ENCODE results near the gene LENG9. TPM values are rescaled to one million over a fixed set of nuclear protein-coding genes. Genes with fewer than 3 reads are reported as not detected.
A peak's percentile ranks its signal among the peaks of the same experiment; 100 is the strongest.
"Not testable (repeated sequence)": the region's sequence is repeated elsewhere in the genome, so short reads cannot be mapped to it uniquely, and the experiment has no call there.

LENG9 gene
- total and polyA plus RNA-seq, 3 donors from 2014 or later, result 1.9 to 5.8 (median 5.6) TPM

- WGBS, 2 donors, result 0 to 1% methylated on average over 67 to 88 of the region's 96 CpGs
Measured at GRCh38 chr19:54448774-54449700, 14.5 kb downstream of the LENG9 start, which contains the start of gene LENG8. LENG8 (plus strand) TSS chr19:54449199; CDS start chr19:54451345, 2,146 bp downstream.

DNA sequence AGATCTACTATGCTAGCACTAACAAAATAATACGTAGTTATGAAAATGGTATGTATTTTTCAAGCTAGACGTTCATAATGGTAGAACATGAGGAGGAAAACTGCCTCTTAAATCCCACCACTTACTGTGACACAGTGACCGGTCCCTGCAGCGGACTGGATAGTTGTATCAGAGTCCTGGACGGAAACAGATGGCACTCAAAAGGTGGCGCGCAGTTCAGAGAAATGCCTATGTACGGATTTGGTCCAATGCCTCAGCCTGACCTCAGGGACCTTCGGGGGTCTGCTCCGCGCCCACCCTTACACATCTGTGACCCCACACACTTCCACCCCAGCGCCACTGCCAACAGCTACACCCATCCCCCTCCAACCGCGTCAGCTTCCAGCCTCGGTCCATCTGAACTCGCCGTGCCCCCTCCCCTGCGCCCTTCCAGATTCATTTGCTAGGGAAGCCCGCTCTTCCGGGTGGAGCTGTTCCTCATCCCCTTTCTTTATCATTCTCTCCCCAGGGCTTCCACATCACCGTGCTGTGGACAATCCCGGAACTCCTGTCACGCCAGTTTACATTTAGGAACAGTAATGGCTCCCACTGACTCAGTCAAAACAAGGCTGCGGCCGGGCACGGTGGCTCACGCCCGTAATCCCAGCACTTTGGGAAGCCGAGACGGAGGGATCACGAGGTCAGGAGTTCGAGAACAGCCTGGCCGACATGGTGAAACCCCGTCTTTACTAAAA, 15.4 kb downstream of the LENG9 start:
- peaks cover 17% of the 10 kb centered on the region for H3K4me1 ChIP-seq
- intact Hi-C loops (cut with DNase I; ENCODE audit: low total_unique reads), result no loop called here
- H3K9me3 ChIP-seq, result no peaks in the 10 kb centered on the region
- WGBS, 2 donors, result 0 to 1% methylated on average over 31 to 34 of the region's 34 CpGs
- TF ChIP-seq POLR2A (IDR thresholded peaks at IDR 0.05), result no peak
- no peak for TF ChIP-seq CTCF (IDR thresholded peaks at IDR 0.05)
- H3K36me3 ChIP-seq (ENCODE audit: low read depth, missing control alignments), result no peaks in the 10 kb centered on the region
- peak overlapping the region; percentile 92 to 93 for H3K27ac ChIP-seq
- peak; percentile 81 for DNase-seq
- no peaks in the 10 kb centered on the region for H3K27me3 ChIP-seq
- peak overlapping the region; percentile 80 to 89 for H3K4me3 ChIP-seq

More at GRCh38 chr19:54448774-54449700, 14.5 kb downstream of the LENG9 start, which contains the start of gene LENG8:
- peaks cover 17% of the 10 kb centered on the region for H3K4me1 ChIP-seq
- DNase-seq, result peak; percentile 99
- TF ChIP-seq POLR2A (IDR thresholded peaks at IDR 0.05), result peak; percentile 77
- TF ChIP-seq CTCF (IDR thresholded peaks at IDR 0.05), result peak in 2 of 3 experiments; percentile 6 to 10
- peak within 1 kb of the TSS; percentile 80 to 89 for H3K4me3 ChIP-seq
- no peaks in the 10 kb centered on the region for H3K27me3 ChIP-seq
- H3K27ac ChIP-seq, result peak within 1 kb of the TSS; percentile 92 to 93
- intact Hi-C loops (cut with DNase I; ENCODE audit: low total_unique reads), result no loop called here
- H3K9me3 ChIP-seq, result no peaks in the 10 kb centered on the region
- H3K36me3 ChIP-seq (ENCODE audit: low read depth, missing control alignments), result no peaks in the 10 kb centered on the region

- peak in 1 of 3 experiments; percentile 12 for TF ChIP-seq CTCF (IDR thresholded peaks at IDR 0.05)
- H3K36me3 ChIP-seq (ENCODE audit: low read depth, missing control alignments); intact Hi-C loops (cut with DNase I; ENCODE audit: low total_unique reads): not testable (repeated sequence)
Measured at GRCh38 chr19:54446349-54446748, 17.2 kb downstream of the LENG9 start.

DNA sequence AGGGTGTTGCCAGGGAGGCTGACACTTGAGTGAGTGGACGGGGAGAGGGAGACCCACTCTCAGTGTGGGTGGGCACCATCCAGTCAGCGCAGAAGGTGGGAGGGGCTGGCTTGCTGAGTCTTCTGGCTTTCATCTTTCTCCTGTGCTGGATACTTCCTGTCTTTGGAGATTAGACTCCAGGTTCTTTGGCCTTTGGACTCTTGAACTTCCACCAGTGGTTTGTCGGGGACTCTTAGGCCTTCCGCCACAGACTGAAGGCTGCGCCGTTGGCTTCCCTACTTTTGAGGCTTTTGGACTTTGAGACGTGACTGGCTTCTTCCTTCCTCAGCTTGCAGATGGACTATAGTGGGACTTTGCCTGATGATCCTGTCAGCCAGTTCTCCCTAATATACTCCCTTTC, 18.8 kb downstream of the LENG9 start:
- peaks cover 9% of the 10 kb centered on the region for H3K4me1 ChIP-seq
- no peaks in the 10 kb centered on the region for H3K9me3 ChIP-seq
- DNase-seq, result no peak
- H3K27me3 ChIP-seq, result no peaks in the 10 kb centered on the region
- intact Hi-C loops (cut with DNase I; ENCODE audit: low total_unique reads), result no loop called here
- no peaks in the 10 kb centered on the region for H3K36me3 ChIP-seq (ENCODE audit: low read depth, missing control alignments)
- TF ChIP-seq CTCF (IDR thresholded peaks at IDR 0.05) (no peak), POLR2A (IDR thresholded peaks at IDR 0.05) (no peak)
- H3K27ac ChIP-seq, result no peak overlapping the region
- H3K4me3 ChIP-seq, result no peak overlapping the region
- WGBS, 2 donors, result 83 to 88% methylated on average over 7 of the region's 7 CpGs

More at GRCh38 chr19:54446349-54446748, 17.2 kb downstream of the LENG9 start:
- peaks cover 17% of the 10 kb centered on the region for H3K4me1 ChIP-seq
- H3K9me3 ChIP-seq, H3K27ac ChIP-seq, H3K4me3 ChIP-seq, DNase-seq, H3K27me3 ChIP-seq: not testable (repeated sequence)
- 87 to 91% methylated on average over 15 of the region's 15 CpGs for WGBS, 2 donors

Measured in testis (tissue), 3 donors.